ENCODE measurements around the gene TINCR. TPM values are rescaled to one million over a fixed set of nuclear protein-coding genes. Genes with fewer than 3 reads are reported as not detected.

The TINCR gene
- total and polyA plus RNA-seq, 2 donors (not counting 3 experiments of a cell fraction or from before 2014, with no cell fraction given) = 0.01 TPM; not detected in 1

GRCh38 chr19:5536337-5536894 lies 31.3 kb downstream of the TINCR start:
- intact Hi-C loops (cut with micrococcal nuclease) = no loop called here
- FAIRE-seq = no peak
- Histone ChIP-seq H2AFZ (ENCODE audit: low read depth, low read length) (no peak overlapping the region), H3K27ac (ENCODE audit: insufficient read depth, low read depth, low read length) (no peak overlapping the region), H3K4me1 (ENCODE audit: control insufficient read depth, extremely low read depth, insufficient read depth, low read length) (no peaks in the 10 kb centered on the region), H4K20me1 (replicated peaks; ENCODE audit: control insufficient read depth, extremely low read depth, insufficient read depth, low read length) (no peaks in the 10 kb centered on the region), H3K4me3 (replicated peaks in 1 of 3; ENCODE audit: insufficient read depth in 1 of 3, low read depth in 1 of 3, low read length in 3 of 3) (no peak overlapping the region), H3K4me2 (ENCODE audit: insufficient read depth, low read length) (no peak overlapping the region), H3K9me3 (replicated peaks; ENCODE audit: control insufficient read depth, insufficient read depth, low read length) (peaks cover 5% of the 10 kb centered on the region), H3K9ac (replicated peaks; ENCODE audit: extremely low read depth, insufficient read depth, low read length) (no peak overlapping the region), H3K27me3 (ENCODE audit: control insufficient read depth in 2 of 2, insufficient read depth in 2 of 2, low read length in 2 of 2) (peaks cover 0 to 4% of the 10 kb centered on the region in 2 experiments), H3K79me2 (ENCODE audit: control insufficient read depth, insufficient read depth, low read length) (no peaks in the 10 kb centered on the region), H3K36me3 (ENCODE audit: control insufficient read depth in 2 of 2, extremely low read depth in 1 of 2, insufficient read depth in 2 of 2, low read length in 2 of 2) (no peaks in the 10 kb centered on the region), H3K9me1 (replicated peaks; ENCODE audit: control insufficient read depth, extremely low read depth, insufficient read depth, low read length) (no peaks in the 10 kb centered on the region)
- DNase-seq (ENCODE audit: low read depth, low spot score) = no peak
- dilution Hi-C loops (cut with MboI; ENCODE audit: extremely low pct_ligation_motif_present, low sequenced_read_pairs) = no loop called here
- BruUV-seq (replicated peaks) = no TSS peak
- TF ChIP-seq CTCF (IDR thresholded peaks at IDR 0.05; ENCODE audit: extremely low read depth in 1 of 2, insufficient read depth in 1 of 2, low read depth in 1 of 2, low read length in 2 of 2) (no peak), MYC (IDR thresholded peaks at IDR 0.05; ENCODE audit: low read depth, low read length) (no peak), GATA2 (IDR thresholded peaks at IDR 0.05; ENCODE audit: insufficient read depth, insufficient read length, low read depth, low read length) (no peak)
- CTCF ChIA-PET = interaction anchor here (1.1 to 1.3 kb wide), 2 partner anchors 12 to 669 kb away, joined by 4 read pairs; partner anchors contain the start of gene PLIN3
- POLR2A ChIA-PET = no interaction called here

GRCh38 chr19:5534787-5535586 lies 32.8 kb downstream of the TINCR start:
- Histone ChIP-seq H3K9ac (replicated peaks; ENCODE audit: extremely low read depth, insufficient read depth, low read length) (no peak overlapping the region), H3K4me2 (ENCODE audit: insufficient read depth, low read length) (no peak overlapping the region), H3K4me1 (ENCODE audit: control insufficient read depth, extremely low read depth, insufficient read depth, low read length) (no peaks in the 10 kb centered on the region), H3K79me2 (ENCODE audit: control insufficient read depth, insufficient read depth, low read length) (no peaks in the 10 kb centered on the region), H2AFZ (ENCODE audit: low read depth, low read length) (no peak overlapping the region), H3K9me3 (replicated peaks; ENCODE audit: control insufficient read depth, insufficient read depth, low read length) (peaks cover 5% of the 10 kb centered on the region), H3K9me1 (replicated peaks; ENCODE audit: control insufficient read depth, extremely low read depth, insufficient read depth, low read length) (no peaks in the 10 kb centered on the region), H3K27me3 (ENCODE audit: control insufficient read depth in 2 of 2, insufficient read depth in 2 of 2, low read length in 2 of 2) (peaks cover 0 to 4% of the 10 kb centered on the region in 2 experiments), H3K27ac (ENCODE audit: insufficient read depth, low read depth, low read length) (no peak overlapping the region), H4K20me1 (replicated peaks; ENCODE audit: control insufficient read depth, extremely low read depth, insufficient read depth, low read length) (no peaks in the 10 kb centered on the region), H3K36me3 (ENCODE audit: control insufficient read depth in 2 of 2, extremely low read depth in 1 of 2, insufficient read depth in 2 of 2, low read length in 2 of 2) (no peaks in the 10 kb centered on the region), H3K4me3 (replicated peaks in 1 of 3; ENCODE audit: insufficient read depth in 1 of 3, low read depth in 1 of 3, low read length in 3 of 3) (no peak overlapping the region)
- intact Hi-C loops (cut with micrococcal nuclease) = no loop called here
- DNase-seq (ENCODE audit: low read depth, low spot score) = no peak
- BruUV-seq (replicated peaks) = no TSS peak
- dilution Hi-C loops (cut with MboI; ENCODE audit: extremely low pct_ligation_motif_present, low sequenced_read_pairs) = no loop called here
- POLR2A ChIA-PET = no interaction called here
- CTCF ChIA-PET = interaction anchor here (1.1 to 1.5 kb wide), 2 partner anchors 12 to 13 kb away, joined by 3 to 4 read pairs; no protein-coding TSS in a partner anchor
- FAIRE-seq = no peak
- TF ChIP-seq CTCF (IDR thresholded peaks at IDR 0.05; ENCODE audit: extremely low read depth in 1 of 2, insufficient read depth in 1 of 2, low read depth in 1 of 2, low read length in 2 of 2) = peak in 1 of 2 donors; percentile 49
- TF ChIP-seq, protein P1, sequence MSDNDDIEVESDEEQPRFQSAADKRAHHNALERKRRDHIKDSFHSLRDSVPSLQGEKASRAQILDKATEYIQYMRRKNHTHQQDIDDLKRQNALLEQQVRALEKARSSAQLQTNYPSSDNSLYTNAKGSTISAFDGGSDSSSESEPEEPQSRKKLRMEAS (IDR thresholded peaks at IDR 0.05; ENCODE audit: insufficient read depth, insufficient read length) = no peak

Data from endothelial cell of umbilical vein (primary cell).